Neural progenitor cell (in vitro differentiated cells): ENCODE data around the gene C3orf70.

Experiments used
- EZH2 ChIP-seq: fragments of 200-600 bp; sonication (generic); IDR thresholded peaks from 2 replicates; pipeline ENCODE4 v1.6.1; 2017; ENCODE audit warnings: antibody characterized with exemption, mild to moderate bottlenecking, moderate library complexity
- TF ChIP-seq, protein P1 (sequence below): fragments of 200-600 bp; sonication (generic); IDR thresholded peaks from 2 replicates; pipeline ENCODE4 v1.5.1; 2017; ENCODE audit warnings: antibody characterized with exemption, mild to moderate bottlenecking

DNA sequence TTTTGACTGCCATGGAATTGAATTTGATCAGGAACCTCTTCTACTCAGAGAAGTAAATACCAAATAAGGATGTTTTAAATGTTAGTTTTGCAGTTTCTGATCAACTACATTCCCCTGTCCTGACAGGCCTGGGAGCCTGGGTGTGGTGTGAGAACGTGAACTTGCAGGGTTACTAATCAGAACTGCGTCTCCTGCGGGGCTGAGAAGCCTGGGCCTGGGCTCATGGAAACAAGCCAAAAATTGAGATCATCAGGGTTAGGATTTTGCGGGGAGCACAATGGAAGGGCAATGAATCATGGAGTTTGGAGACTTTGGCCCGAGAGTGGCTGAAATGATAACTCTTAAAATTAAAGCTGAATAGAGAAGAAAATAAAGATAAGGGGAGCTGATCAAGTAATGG lies 47.8 kb upstream of the C3orf70 start:
- TF ChIP-seq, protein P1, sequence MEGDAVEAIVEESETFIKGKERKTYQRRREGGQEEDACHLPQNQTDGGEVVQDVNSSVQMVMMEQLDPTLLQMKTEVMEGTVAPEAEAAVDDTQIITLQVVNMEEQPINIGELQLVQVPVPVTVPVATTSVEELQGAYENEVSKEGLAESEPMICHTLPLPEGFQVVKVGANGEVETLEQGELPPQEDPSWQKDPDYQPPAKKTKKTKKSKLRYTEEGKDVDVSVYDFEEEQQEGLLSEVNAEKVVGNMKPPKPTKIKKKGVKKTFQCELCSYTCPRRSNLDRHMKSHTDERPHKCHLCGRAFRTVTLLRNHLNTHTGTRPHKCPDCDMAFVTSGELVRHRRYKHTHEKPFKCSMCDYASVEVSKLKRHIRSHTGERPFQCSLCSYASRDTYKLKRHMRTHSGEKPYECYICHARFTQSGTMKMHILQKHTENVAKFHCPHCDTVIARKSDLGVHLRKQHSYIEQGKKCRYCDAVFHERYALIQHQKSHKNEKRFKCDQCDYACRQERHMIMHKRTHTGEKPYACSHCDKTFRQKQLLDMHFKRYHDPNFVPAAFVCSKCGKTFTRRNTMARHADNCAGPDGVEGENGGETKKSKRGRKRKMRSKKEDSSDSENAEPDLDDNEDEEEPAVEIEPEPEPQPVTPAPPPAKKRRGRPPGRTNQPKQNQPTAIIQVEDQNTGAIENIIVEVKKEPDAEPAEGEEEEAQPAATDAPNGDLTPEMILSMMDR: no peak
- no peak for TF ChIP-seq EZH2
